ENCODE data around the gene ESYT2.

The ESYT2 gene

DNA sequence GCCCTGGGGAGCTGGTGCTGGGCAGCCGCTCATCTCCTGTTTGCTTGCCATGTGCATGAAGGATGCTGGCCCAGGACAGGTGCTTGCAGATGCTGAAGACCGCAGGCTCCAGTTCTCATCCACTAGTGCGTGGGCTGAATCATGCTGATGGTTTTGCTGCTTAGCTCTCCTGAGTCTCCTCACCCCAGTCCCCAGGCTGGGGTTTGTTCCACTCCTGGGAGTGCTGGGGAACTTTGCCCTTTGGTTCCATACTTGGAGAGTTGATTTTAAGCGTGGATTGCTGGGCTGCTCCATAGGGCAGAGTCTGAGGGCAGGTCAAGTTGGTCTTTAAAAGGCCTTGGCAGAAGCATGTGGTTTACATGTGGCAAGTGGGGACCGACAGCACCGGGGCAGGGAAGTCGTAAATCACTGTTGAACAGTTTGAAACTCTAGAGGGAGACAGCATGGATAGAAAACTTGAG lies 36.2 kb upstream of the ESYT2 start:
- H3K27ac ChIP-seq = no peak overlapping the region
- TF ChIP-seq, protein P1, sequence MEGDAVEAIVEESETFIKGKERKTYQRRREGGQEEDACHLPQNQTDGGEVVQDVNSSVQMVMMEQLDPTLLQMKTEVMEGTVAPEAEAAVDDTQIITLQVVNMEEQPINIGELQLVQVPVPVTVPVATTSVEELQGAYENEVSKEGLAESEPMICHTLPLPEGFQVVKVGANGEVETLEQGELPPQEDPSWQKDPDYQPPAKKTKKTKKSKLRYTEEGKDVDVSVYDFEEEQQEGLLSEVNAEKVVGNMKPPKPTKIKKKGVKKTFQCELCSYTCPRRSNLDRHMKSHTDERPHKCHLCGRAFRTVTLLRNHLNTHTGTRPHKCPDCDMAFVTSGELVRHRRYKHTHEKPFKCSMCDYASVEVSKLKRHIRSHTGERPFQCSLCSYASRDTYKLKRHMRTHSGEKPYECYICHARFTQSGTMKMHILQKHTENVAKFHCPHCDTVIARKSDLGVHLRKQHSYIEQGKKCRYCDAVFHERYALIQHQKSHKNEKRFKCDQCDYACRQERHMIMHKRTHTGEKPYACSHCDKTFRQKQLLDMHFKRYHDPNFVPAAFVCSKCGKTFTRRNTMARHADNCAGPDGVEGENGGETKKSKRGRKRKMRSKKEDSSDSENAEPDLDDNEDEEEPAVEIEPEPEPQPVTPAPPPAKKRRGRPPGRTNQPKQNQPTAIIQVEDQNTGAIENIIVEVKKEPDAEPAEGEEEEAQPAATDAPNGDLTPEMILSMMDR (conservative IDR thresholded peaks at IDR 0.05) = no peak

DNA sequence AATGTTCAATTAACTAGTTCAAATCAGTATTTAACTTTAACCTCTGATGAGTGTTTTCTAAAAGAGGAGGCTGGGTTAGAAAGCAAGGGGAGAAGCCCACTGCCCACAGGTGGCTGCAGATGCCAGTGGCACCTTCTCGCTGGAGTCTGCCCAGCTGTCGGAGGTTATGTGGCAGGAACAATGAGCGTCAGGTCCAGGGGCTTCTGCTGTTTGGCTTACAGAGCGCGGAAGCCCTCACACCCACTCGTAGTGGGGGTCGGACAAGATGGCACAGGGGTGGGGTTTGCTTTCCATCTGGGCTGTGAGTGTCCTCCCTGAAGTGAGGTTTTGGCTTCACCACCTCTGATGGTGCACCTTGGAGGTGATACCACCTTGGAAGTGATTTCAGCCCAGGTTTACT lies 35.5 kb upstream of the ESYT2 start:
- TF ChIP-seq, protein P1 (conservative IDR thresholded peaks at IDR 0.05) = no peak
- H3K27ac ChIP-seq = 0 out of 2 replicates have a peak overlapping the region, but pooled peaks have one; percentile 71

DNA sequence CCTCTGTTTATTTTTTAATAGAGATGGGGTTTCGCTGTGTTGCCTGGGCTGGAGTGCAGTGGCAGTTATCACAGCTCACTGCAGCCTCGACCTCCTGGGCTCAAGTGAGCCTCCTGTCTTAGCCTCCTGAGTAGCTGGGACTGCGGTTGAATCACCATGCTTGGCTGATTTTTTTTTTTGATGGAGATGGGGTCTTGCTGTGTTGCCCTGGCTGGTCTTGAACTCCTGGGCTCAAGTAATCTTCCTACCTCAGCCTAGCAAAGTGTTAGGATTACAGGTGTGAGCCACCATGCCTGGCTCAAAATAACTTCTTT lies 35.2 kb upstream of the ESYT2 start:
- H3K27ac ChIP-seq = peak overlapping the region; percentile 71
- TF ChIP-seq, protein P1 (conservative IDR thresholded peaks at IDR 0.05) = no peak

DNA sequence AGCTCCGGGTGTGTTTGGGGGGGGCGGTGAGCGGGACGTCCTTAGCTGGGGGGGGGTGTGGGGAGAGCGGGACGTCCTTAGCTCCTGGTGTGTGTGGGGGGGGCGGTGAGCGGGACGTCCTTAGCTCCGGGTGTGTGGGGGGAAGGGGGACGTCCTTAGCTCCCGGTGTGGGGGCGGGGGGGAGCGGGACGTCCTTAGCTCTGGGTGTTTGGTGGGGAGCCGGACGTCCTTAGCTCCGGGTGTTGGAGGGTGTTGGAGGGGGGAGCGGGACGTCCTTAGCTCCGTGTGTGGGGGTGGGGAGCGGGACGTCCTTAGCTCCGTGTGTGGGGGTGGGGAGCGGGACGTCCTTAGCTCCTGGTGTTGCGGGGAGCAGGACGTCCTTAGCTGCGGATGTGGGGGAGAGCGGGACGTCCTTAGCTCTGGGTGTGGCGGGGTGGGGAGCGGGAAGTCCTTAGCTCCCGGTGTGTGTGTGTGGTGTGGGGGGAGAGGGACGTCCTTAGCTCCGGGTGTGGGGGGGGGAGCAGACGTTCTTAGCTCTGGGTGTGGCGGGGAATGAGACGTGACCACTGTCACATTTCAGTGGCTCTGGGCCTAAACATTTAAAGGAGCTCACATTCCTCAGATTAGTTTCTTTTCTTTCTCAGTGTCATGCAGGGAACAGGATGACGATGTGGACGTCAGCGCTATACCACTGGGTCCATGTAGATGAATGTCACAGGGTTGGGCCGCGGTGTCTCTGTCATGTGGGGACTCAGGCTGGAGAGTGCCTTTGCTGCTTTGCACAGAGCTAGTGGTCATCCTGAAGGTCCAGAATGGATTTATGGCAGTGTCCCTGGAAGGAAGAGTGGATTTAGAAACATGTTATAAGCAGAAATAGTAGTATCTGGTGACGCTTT lies 34.5 kb upstream of the ESYT2 start:
- peak overlapping the region; percentile 71 for H3K27ac ChIP-seq
- TF ChIP-seq, protein P1 (conservative IDR thresholded peaks at IDR 0.05) = no peak

DNA sequence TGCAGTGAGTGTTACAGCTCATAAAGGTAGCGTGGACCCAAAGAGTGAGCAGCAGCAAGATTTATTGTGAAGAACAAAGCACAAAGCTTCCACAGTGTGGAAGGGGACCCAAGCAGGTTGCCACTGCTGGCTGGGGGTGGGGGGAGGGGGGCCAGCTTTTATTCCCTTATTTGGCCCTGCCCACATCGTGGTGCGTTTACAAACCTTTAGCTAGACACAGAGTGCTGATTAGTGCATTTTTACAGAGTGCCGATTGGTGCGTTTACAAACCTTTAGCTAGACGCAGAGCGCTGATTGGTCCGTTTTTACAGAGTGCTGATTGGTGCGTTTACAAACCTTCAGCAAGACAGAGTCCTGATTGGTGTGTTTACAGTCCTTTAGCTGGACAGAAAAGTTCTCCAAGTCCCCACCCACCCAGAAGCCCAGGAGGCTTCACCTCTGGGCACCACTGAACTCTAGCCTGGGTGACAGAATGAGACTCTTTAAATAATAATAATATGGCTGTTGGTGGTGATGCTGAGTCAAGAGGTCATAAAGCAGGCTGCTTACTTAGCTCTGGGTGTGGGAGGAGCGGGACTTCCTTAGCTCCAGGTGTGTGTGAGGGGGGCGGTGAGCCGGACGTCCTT lies 33.8 kb upstream of the ESYT2 start:
- H3K27ac ChIP-seq = peak overlapping the region; percentile 71

DNA sequence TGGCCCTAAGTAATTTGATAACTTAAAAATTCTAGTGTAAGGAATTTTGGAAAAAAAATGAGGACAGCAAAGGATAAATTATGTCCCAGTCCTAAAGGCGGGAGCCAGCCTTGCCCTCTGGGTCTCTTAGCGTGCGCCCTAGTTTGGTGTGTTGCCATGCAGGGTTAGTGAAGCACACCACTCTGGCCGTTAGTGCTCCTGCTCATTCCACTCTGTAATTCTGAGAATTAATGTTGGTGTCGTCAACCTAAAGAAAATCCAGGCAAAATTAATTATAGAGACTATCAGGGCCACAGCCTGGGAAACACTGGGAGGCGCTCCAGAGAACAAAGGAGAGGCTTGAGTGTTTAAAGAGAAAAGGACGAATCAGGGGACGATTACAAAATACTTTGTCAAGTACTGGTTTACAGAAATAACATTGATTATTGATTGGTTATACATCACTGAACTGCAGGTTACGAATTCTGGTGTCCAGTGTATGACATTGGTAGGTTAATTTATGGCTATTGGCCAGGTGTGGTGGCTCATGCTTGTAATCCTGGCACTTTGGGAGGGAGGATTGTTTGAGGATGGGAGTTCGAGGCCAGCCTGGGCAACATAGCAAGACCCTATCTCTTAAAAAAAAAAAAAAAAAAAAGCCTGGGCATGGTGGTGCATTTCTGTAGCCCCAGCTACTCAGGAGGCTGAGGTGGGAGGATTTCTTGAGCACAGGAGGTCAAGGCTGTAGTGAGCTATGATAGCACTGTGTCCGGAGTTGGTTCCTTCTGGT lies 32.8 kb upstream of the ESYT2 start:
- TF ChIP-seq, protein P1 (conservative IDR thresholded peaks at IDR 0.05) = no peak
- no peak overlapping the region for H3K27ac ChIP-seq

DNA sequence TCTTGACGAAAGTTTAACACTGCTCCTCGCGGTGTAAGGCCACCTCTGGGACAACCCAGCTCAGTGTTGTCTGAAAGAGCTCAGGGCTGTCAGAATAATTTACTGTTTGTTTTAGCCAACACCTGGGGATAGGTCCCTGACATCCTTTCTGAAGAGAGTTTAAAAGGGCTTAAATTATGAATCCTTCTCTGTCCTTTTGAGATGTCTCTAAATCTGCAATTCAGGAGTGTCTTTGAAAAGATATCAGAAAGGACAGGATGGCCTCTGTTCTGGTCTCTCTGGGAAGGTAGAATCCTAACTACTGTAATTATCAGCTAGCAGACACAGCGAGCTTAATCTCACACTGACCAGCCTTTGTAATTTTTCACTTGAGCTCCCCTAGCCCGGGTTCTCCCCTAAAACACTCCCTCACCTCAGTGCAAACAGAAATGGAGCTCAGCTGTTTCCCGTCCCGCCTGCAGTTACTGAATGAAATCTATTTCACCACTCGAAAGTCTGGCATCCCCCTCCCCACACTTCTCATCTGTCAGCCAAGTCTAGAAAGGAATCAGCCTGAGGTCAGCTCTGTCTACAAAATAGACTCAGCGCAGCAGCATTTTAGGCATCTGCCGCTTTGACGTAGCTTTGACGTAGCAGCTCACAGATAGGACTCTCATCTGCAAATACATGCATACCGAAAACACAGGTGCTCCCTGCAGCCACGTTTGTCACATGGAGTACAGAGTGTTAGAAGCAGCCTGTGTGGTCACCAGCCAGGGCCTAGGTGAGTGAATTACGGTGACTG lies 31.9 kb upstream of the ESYT2 start:
- no peak overlapping the region for H3K27ac ChIP-seq
- TF ChIP-seq, protein P1 (conservative IDR thresholded peaks at IDR 0.05) = no peak

Data from VCaP (cell line).